SU-DHL-6 (cell line): ENCODE results near the gene AGBL5.

Source experiments
- H2AFZ ChIP-seq: fragments of 200-600 bp; sonication (generic); 2 replicates; pipeline ENCODE4 v1.6.1; 2014; ENCODE audit warnings: low read depth, mild to moderate bottlenecking, moderate library complexity, mixed read lengths, antibody characterized with exemption, low read length; ENCODE audit not compliant: severe bottlenecking
- H3F3A ChIP-seq: fragments of 200-600 bp; shearing (Covaris generic); 2 replicates; pipeline ENCODE4 v1.6.0; 2016; ENCODE audit warnings: antibody characterized with exemption, mild to moderate bottlenecking; ENCODE audit not compliant: insufficient read depth
- H3K27ac ChIP-seq: fragments of 200-600 bp; sonication (generic); 2 replicates; pipeline ENCODE4 v1.5.1; 2016; ENCODE audit warnings: low read depth, mild to moderate bottlenecking, low read length, moderate library complexity, mixed read lengths
- H3K27me3 ChIP-seq: fragments of 200-600 bp; sonication (generic), shearing (Covaris generic); 2 replicates; pipeline ENCODE4 v1.6.0; 2014; ENCODE audit warnings: mild to moderate bottlenecking, low read length
- H3K36me3 ChIP-seq: fragments of 200-600 bp; sonication (generic); 2 replicates; pipeline ENCODE4 v1.6.1; 2014; ENCODE audit warnings: mild to moderate bottlenecking, low read length, mixed read lengths
- H3K4me2 ChIP-seq: fragments of 300-600, 200-600 bp; shearing (Covaris generic), sonication (generic); 2 replicates; pipeline ENCODE4 v1.6.0; 2014; ENCODE audit warnings: low read length, low read depth, mild to moderate bottlenecking; ENCODE audit not compliant: poor library complexity, severe bottlenecking
- H3K4me3 ChIP-seq: fragments of 200-600 bp; sonication (generic); 2 replicates; pipeline ENCODE4 v1.5.1; 2014; ENCODE audit warnings: antibody characterized with exemption, low read length, mild to moderate bottlenecking, mixed read lengths; ENCODE audit not compliant: insufficient read depth, poor library complexity, severe bottlenecking
- H3K79me2 ChIP-seq: fragments of 200-600 bp; sonication (generic); 2 replicates; pipeline ENCODE4 v1.6.1; 2014; ENCODE audit warnings: mild to moderate bottlenecking, low read length, moderate library complexity; ENCODE audit not compliant: insufficient read depth
- H3K9ac ChIP-seq: fragments of 200-600 bp; sonication (generic); 2 replicates; pipeline ENCODE4 v1.7.0; 2014; ENCODE audit warnings: mild to moderate bottlenecking, low read length
- H3K9me2 ChIP-seq: fragments of 200-600 bp; sonication (generic); replicated peaks from 2 replicates; pipeline ENCODE4 v1.6.1; 2014; ENCODE audit warnings: low read length; ENCODE audit not compliant: insufficient read depth
- H3K9me3 ChIP-seq: fragments of 200-600 bp; sonication (generic); 2 replicates; pipeline ENCODE4 v1.6.1; 2014; ENCODE audit warnings: low read length, mixed read lengths; ENCODE audit not compliant: insufficient read depth
- H4K20me1 ChIP-seq: fragments of 200-600 bp; sonication (generic); 2 replicates; pipeline ENCODE4 v1.6.1; 2014; ENCODE audit warnings: low read depth, mild to moderate bottlenecking, antibody characterized with exemption, low read length, moderate library complexity, mixed read lengths
- CTCF ChIP-seq: fragments of 200-600 bp; sonication (generic); IDR thresholded peaks from one replicate; pipeline ENCODE4 v1.5.1; 2017; ENCODE audit warnings: antibody characterized with exemption, mild to moderate bottlenecking, low read length, moderate library complexity; ENCODE audit not compliant: insufficient read depth, poor library complexity, severe bottlenecking
- EZH2phosphoT487 ChIP-seq: fragments of 200-600 bp; sonication (generic), shearing (Covaris generic); conservative IDR thresholded peaks from 2 replicates; pipeline ENCODE4 v1.6.1; 2018; ENCODE audit warnings: mild to moderate bottlenecking, antibody characterized with exemption, low read length, moderate library complexity, mixed read lengths

The AGBL5 gene

GRCh38 chr2:27053321-27053720 lies 1.9 kb downstream of the AGBL5 start:
- H3K27me3 ChIP-seq = no peaks in the 10 kb centered on the region
- no peak overlapping the region for H3K4me3 ChIP-seq
- no peaks in the 10 kb centered on the region for H4K20me1 ChIP-seq
- no peaks in the 10 kb centered on the region for H3K36me3 ChIP-seq
- H3F3A ChIP-seq = peaks cover 3% of the 10 kb centered on the region; the same call in 1 of the 2 replicates
- H3K79me2 ChIP-seq = no peaks in the 10 kb centered on the region
- H3K27ac ChIP-seq = no peak overlapping the region
- H3K9me2 ChIP-seq = no peaks in the 10 kb centered on the region
- no peak overlapping the region for H2AFZ ChIP-seq
- H3K9me3 ChIP-seq = no peaks in the 10 kb centered on the region
- no peak overlapping the region for H3K9ac ChIP-seq
- no peak for TF ChIP-seq CTCF
- TF ChIP-seq EZH2phosphoT487 = no peak
- no peak overlapping the region for H3K4me2 ChIP-seq

- Histone ChIP-seq H3K27me3 (no peaks in the 10 kb centered on the region), H3K79me2 (no peaks in the 10 kb centered on the region), H3K9me3 (no peaks in the 10 kb centered on the region), H3K4me3 (no peak overlapping the region), H3K9me2 (no peaks in the 10 kb centered on the region), H3K27ac (no peak overlapping the region), H2AFZ (no peak overlapping the region), H4K20me1 (no peaks in the 10 kb centered on the region), H3K9ac (no peak overlapping the region), H3F3A (peaks cover 3% of the 10 kb centered on the region; the same call in 1 of the 2 replicates), H3K36me3 (no peaks in the 10 kb centered on the region), H3K4me2 (no peak overlapping the region)
- TF ChIP-seq EZH2phosphoT487 = no peak
Observed at GRCh38 chr2:27053776-27054175, 2.3 kb downstream of the AGBL5 start.

GRCh38 chr2:27054721-27055120 lies 3.3 kb downstream of the AGBL5 start:
- H3K4me3 ChIP-seq = no peak overlapping the region
- no peaks in the 10 kb centered on the region for H3K9me2 ChIP-seq
- H2AFZ ChIP-seq = no peak overlapping the region
- H4K20me1 ChIP-seq = no peaks in the 10 kb centered on the region
- H3K4me2 ChIP-seq = no peak overlapping the region
- no peaks in the 10 kb centered on the region for H3K79me2 ChIP-seq
- no peaks in the 10 kb centered on the region for H3K9me3 ChIP-seq
- TF ChIP-seq CTCF (no peak), EZH2phosphoT487 (no peak)
- no peak overlapping the region for H3K9ac ChIP-seq
- peaks cover 3% of the 10 kb centered on the region; the same call in 1 of the 2 replicates for H3F3A ChIP-seq
- no peaks in the 10 kb centered on the region for H3K27me3 ChIP-seq
- H3K27ac ChIP-seq = no peak overlapping the region
- no peaks in the 10 kb centered on the region for H3K36me3 ChIP-seq

GRCh38 chr2:27057184-27057583 lies 5.7 kb downstream of the AGBL5 start:
- Histone ChIP-seq H3K9me2 (no peaks in the 10 kb centered on the region), H3K9ac (no peak overlapping the region), H3F3A (no peaks in the 10 kb centered on the region; the same call in 1 of the 2 replicates), H3K36me3 (no peaks in the 10 kb centered on the region), H3K4me2 (no peak overlapping the region), H3K9me3 (no peaks in the 10 kb centered on the region), H2AFZ (no peak overlapping the region), H3K79me2 (no peaks in the 10 kb centered on the region), H3K27ac (no peak overlapping the region), H4K20me1 (no peaks in the 10 kb centered on the region), H3K27me3 (no peaks in the 10 kb centered on the region), H3K4me3 (no peak overlapping the region)
- TF ChIP-seq CTCF (no peak), EZH2phosphoT487 (no peak)
